ENCODE results near the gene SCMH1.

DNA sequence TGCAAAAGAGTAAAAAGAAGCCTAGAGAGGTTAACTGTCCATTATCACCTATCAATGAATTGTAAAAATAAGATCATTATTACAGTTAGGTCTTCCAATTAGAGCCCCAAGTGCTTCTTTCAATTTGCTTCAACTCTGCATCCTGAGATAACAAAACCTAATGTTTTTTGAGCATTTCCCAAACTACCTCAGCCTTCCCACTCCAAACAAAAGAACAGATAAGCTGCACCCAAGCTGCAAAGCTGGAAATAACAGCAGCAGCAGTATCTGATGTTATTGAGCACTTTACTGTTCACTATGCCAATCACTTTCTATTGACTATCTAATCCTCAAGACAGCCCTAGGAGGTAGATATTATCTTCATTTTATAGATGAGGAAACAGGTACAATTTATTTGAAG lies 123.5 kb downstream of the SCMH1 start:
- TF ChIP-seq, protein P1, sequence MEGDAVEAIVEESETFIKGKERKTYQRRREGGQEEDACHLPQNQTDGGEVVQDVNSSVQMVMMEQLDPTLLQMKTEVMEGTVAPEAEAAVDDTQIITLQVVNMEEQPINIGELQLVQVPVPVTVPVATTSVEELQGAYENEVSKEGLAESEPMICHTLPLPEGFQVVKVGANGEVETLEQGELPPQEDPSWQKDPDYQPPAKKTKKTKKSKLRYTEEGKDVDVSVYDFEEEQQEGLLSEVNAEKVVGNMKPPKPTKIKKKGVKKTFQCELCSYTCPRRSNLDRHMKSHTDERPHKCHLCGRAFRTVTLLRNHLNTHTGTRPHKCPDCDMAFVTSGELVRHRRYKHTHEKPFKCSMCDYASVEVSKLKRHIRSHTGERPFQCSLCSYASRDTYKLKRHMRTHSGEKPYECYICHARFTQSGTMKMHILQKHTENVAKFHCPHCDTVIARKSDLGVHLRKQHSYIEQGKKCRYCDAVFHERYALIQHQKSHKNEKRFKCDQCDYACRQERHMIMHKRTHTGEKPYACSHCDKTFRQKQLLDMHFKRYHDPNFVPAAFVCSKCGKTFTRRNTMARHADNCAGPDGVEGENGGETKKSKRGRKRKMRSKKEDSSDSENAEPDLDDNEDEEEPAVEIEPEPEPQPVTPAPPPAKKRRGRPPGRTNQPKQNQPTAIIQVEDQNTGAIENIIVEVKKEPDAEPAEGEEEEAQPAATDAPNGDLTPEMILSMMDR (IDR thresholded peaks at IDR 0.05; ENCODE audit: poor library complexity, severe bottlenecking), result no peak
- no peak for TF ChIP-seq POLR2AphosphoS5 (IDR thresholded peaks at IDR 0.05)

All from neural cell (in vitro differentiated cells).